Body of pancreas (tissue), 4 donors: ENCODE data around the gene HKDC1. TPM values are rescaled to one million over a fixed set of nuclear protein-coding genes. Genes with fewer than 3 reads are reported as not detected.

Experiments used
- ATAC-seq: fragments of 150-250 bp; one replicate; pipeline ENCODE4 v1.9.1; 2016
- DNase-seq, 4 donors: peaks; one replicate each; pipeline ENCODE4 v3.0.0-alpha.2; 2019
- H3K27ac ChIP-seq, 4 donors: fragments of 200-600 bp; sonication (generic); 1 replicate in 3 of 4; 2 replicates in 1 of 4; pipeline versions ENCODE4 v1.5.1 to v1.6.1; 2016 to 2019; ENCODE audit warnings: mild to moderate bottlenecking in 1 of 4, mixed read lengths in 1 of 4, moderate library complexity in 1 of 4
- H3K27me3 ChIP-seq, 2 donors: fragments of 200-600 bp; sonication (generic); one replicate each; pipeline ENCODE4 v1.6.0; 2016; ENCODE audit warnings: mild to moderate bottlenecking in 1 of 2
- H3K36me3 ChIP-seq, 2 donors: fragments of 200-600 bp; sonication (generic); replicated peaks in 1 of 2; 2 replicates each; pipeline ENCODE4 v1.5.1; 2016; ENCODE audit warnings: low read depth in 2 of 2; ENCODE audit not compliant: insufficient read depth in 1 of 2
- H3K4me1 ChIP-seq: fragments of 200-600 bp; sonication (generic); one replicate; pipeline ENCODE4 v1.6.0; 2016
- H3K4me3 ChIP-seq, 2 donors: fragments of 200-600 bp; sonication (generic); 1 replicate in 1 of 2; 2 replicates in 1 of 2; pipeline ENCODE4 v1.5.1; 2016 to 2019
- H3K9me3 ChIP-seq, 3 donors: fragments of 200-600 bp; sonication (generic); 1 replicate in 2 of 3; 2 replicates in 1 of 3; pipeline ENCODE4 v1.5.1; 2016
- CTCF ChIP-seq, 7 experiments: fragments of 450-650 bp in 4 of 7; fragments of 200-600 bp in 3 of 7; sonication (generic) in 3 of 7; IDR thresholded peaks; one replicate each; pipeline ENCODE4 v1.5.1; 2016 to 2019; ENCODE audit warnings: antibody characterized with exemption in 7 of 7
- POLR2A ChIP-seq, 3 donors: fragments of 450-650 bp; IDR thresholded peaks; one replicate each; pipeline ENCODE4 v1.6.1; 2016; ENCODE audit warnings: antibody characterized with exemption in 3 of 3, mild to moderate bottlenecking in 2 of 3
- WGBS, 2 donors: methylation state at CpG; one replicate each; pipeline ENCODE4 v1.1.5; 2017; 5-methylcytosine and 5-hydroxymethylcytosine counted together
- intact Hi-C: fragments of 100-400 bp; cut with DNase I; formaldehyde crosslinking; loops from one replicate; pipeline ENCODE4 v1.15.1; 2023
- total RNA-seq, 2 donors: library from RNA; depleted of rRNA; stranded (reverse); fragments of >200 nt; gene quantifications; one replicate each; pipeline ENCODE4 v1.1.0, GENCODE V29; 2016

The HKDC1 gene
- total RNA-seq, 2 donors from 2014 or later: 6.7 to 13.5 TPM

GRCh38 chr10:69222157-69223027 lies 2.3 kb downstream of the HKDC1 start:
- no peaks in the 10 kb centered on the region for H3K9me3 ChIP-seq
- H3K27me3 ChIP-seq: no peaks in the 10 kb centered on the region
- intact Hi-C loops: no loop called here
- DNase-seq: peak; percentile 29 to 68 (median 50)
- 34 to 37% methylated on average over 11 of the region's 11 CpGs for whole genome bisulfite sequencing, 2 donors
- H3K4me1 ChIP-seq: peaks cover 6% of the 10 kb centered on the region
- peak overlapping the region in 3 of 4 donors; percentile 41 to 92 (median 75) for H3K27ac ChIP-seq
- no peak overlapping the region for H3K4me3 ChIP-seq
- peak; percentile 40 for ATAC-seq
- TF ChIP-seq POLR2A (IDR thresholded peaks at IDR 0.05) (no peak), CTCF (IDR thresholded peaks at IDR 0.05) (peak; percentile 42 to 58 (median 48))
- H3K36me3 ChIP-seq: no peaks in the 10 kb centered on the region

GRCh38 chr10:69223028-69223342 lies 2.9 kb downstream of the HKDC1 start:
- H3K9me3 ChIP-seq: no peaks in the 10 kb centered on the region
- intact Hi-C loops: no loop called here
- H3K36me3 ChIP-seq: no peaks in the 10 kb centered on the region
- no peaks in the 10 kb centered on the region for H3K27me3 ChIP-seq
- 8 to 15% methylated on average over 1 of the region's 1 CpG for WGBS, 2 donors
- peaks cover under 1% of the 10 kb centered on the region for H3K4me1 ChIP-seq
- DNase-seq (no peak), ATAC-seq (no peak)
- TF ChIP-seq POLR2A (IDR thresholded peaks at IDR 0.05) (no peak), CTCF (IDR thresholded peaks at IDR 0.05) (no peak)
- no peak overlapping the region for H3K4me3 ChIP-seq
- peak overlapping the region in 2 of 4 donors; percentile 41 to 57 for H3K27ac ChIP-seq

- DNase-seq: no peak
- Histone ChIP-seq H3K36me3 (no peaks in the 10 kb centered on the region), H3K9me3 (no peaks in the 10 kb centered on the region), H3K27ac (no peak overlapping the region), H3K27me3 (no peaks in the 10 kb centered on the region), H3K4me3 (no peak overlapping the region), H3K4me1 (no peaks in the 10 kb centered on the region)
- ATAC-seq: no peak
- intact Hi-C loops: no loop called here
- TF ChIP-seq CTCF (IDR thresholded peaks at IDR 0.05): no peak
- TF ChIP-seq POLR2A (IDR thresholded peaks at IDR 0.05): no peak
- WGBS, 2 donors: 53 to 54% methylated on average over 10 of the region's 10 CpGs
These were observed 4.9 kb downstream of the HKDC1 start for GRCh38 chr10:69224862-69225657.

GRCh38 chr10:69225681-69226080 lies 5.5 kb downstream of the HKDC1 start:
- H3K4me1 ChIP-seq: no peaks in the 10 kb centered on the region
- H3K27ac ChIP-seq: no peak overlapping the region
- no peaks in the 10 kb centered on the region for H3K27me3 ChIP-seq
- no peaks in the 10 kb centered on the region for H3K36me3 ChIP-seq
- intact Hi-C loops: no loop called here
- TF ChIP-seq CTCF (IDR thresholded peaks at IDR 0.05) (no peak), POLR2A (IDR thresholded peaks at IDR 0.05) (no peak)
- DNase-seq (no peak), ATAC-seq (no peak)
- H3K4me3 ChIP-seq: no peak overlapping the region
- H3K9me3 ChIP-seq: no peaks in the 10 kb centered on the region
- WGBS, 2 donors: 72 to 76% methylated on average over 8 to 10 of the region's 10 CpGs
